Heart left ventricle (tissue), 13 donors: ENCODE results near the gene NEMP1.

ENCODE experiments used
- CTCF ChIP-seq, 12 donors: fragments of 200-600 bp; sonication (generic) in 4 of 12; IDR thresholded peaks; one replicate each; pipeline versions ENCODE4 v1.5.0 to v1.8.0; 2018 to 2022; ENCODE audit warnings: antibody characterized with exemption in 12 of 12, mild to moderate bottlenecking in 5 of 12
- POLR2A ChIP-seq, 2 donors: fragments of 450-650 bp; IDR thresholded peaks; one replicate each; pipeline ENCODE4 v1.6.1; 2017; ENCODE audit warnings: antibody characterized with exemption in 2 of 2, mild to moderate bottlenecking in 2 of 2, moderate library complexity in 2 of 2
- donor health status: ischemic (EF 13 %, LVEDD 7.1; RV severe dilation, severe dysfunction).
- donor health status: DM: no; HTN: yes; CAD: no.
- donor health status: DM: no; HTN: no; CAD: no.
- donor health status: ischemic (EF 25% LVEDD 6.9; RV normal size, moderate dysfunction).
- donor health status: ischemic (EF 25% LVEDD 5.7; RV mildly dilated, moderate dysfunction).
- donor health status: ischemic (EF 35%, LVEDD 5.7; RV mildly dilated, moderate dysfunction).
- donor health status: nonischemic (EF 11% LVEDD 7.7; RV severe dilation, severe dysfunction).
- donor health status: DM: yes; HTN: yes; CAD: no.
- donor health status: PGD.
- donor health status: ischemic (EF 29% LVEDD 5.4; RV normal size, mild dysfunction).
- donor health status: nonischemic (EF 23%, LVEDD 6.1; RV moderate dilation, normal function).

- no peak for TF ChIP-seq POLR2A (IDR thresholded peaks at IDR 0.05)
- TF ChIP-seq CTCF (IDR thresholded peaks at IDR 0.05) = no peak
Observed at GRCh38 chr12:57016348-57016747, 62.2 kb downstream of the NEMP1 start, which contains the start of gene TAC3.
